ENCODE data around the gene TSHR.

The TSHR gene

DNA sequence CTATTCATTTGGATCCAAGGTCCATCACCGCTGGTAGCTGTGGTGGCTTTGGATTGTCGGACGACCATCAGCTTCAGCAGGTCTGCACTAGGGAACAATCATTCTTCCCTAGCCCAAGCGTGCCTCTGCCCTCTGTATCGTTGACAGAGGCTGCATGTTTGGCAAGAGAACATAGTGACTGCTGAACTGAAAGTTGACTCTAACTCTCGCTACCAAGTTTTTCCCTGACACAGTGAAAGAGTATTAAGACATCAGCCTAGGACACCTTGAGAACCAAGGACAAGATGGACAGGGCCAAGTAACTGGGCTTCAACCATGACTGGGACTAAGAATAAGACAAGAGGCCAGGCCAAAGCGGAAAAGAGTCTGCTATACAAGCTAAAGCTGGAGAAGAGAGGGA is 26.3 kb downstream of the TSHR start:
- TF ChIP-seq ZFP30 (CRISPR knock-in tag; IDR thresholded peaks at IDR 0.05) (no peak), ZFP3 (CRISPR knock-in tag; IDR thresholded peaks at IDR 0.05) (no peak), SNAI2 (CRISPR knock-in tag; IDR thresholded peaks at IDR 0.05) (no peak), ISL1 (CRISPR knock-in tag; IDR thresholded peaks at IDR 0.05) (no peak), ZNF8 (CRISPR knock-in tag; IDR thresholded peaks at IDR 0.05) (no peak), ZC3H10 (CRISPR knock-in tag; IDR thresholded peaks at IDR 0.05) (no peak), OSR1 (CRISPR knock-in tag; IDR thresholded peaks at IDR 0.05) (no peak), RARB (CRISPR knock-in tag; IDR thresholded peaks at IDR 0.05) (no peak)
- TF ChIP-seq, protein P1, sequence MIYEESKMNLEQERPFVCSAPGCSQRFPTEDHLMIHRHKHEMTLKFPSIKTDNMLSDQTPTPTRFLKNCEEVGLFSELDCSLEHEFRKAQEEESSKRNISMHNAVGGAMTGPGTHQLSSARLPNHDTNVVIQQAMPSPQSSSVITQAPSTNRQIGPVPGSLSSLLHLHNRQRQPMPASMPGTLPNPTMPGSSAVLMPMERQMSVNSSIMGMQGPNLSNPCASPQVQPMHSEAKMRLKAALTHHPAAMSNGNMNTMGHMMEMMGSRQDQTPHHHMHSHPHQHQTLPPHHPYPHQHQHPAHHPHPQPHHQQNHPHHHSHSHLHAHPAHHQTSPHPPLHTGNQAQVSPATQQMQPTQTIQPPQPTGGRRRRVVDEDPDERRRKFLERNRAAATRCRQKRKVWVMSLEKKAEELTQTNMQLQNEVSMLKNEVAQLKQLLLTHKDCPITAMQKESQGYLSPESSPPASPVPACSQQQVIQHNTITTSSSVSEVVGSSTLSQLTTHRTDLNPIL (CRISPR knock-in tag; IDR thresholded peaks at IDR 0.05; ENCODE audit: low read depth), result no peak
- no peak for ATAC-seq

DNA sequence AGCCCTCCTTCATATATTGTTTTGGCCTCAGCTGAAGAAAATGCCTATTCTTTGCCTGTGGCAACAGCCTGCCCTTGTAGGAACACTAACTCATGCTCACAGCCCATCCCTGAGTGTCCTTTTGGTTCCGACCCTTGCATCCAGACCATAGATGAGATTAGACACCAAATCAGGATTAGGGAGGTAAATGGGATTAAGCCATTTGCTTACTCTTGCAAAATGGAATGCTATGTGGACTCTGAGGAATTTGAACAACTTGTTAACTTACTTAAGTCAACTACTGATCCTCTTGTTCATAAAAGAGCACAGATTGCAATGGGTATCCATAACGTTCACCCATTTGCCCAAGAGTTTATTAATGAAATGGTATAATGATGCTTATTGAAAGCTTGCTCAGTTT is 27.3 kb downstream of the TSHR start:
- ATAC-seq, result no peak
- TF ChIP-seq ZNF565 (CRISPR knock-in tag; conservative IDR thresholded peaks at IDR 0.05; ENCODE audit: low read depth) (no peak), ZNF8 (CRISPR knock-in tag; IDR thresholded peaks at IDR 0.05) (no peak), ESRRG (CRISPR knock-in tag; IDR thresholded peaks at IDR 0.05) (no peak), OSR1 (CRISPR knock-in tag; IDR thresholded peaks at IDR 0.05) (no peak), ZNF70 (CRISPR knock-in tag; IDR thresholded peaks at IDR 0.05) (no peak), ZC3H10 (CRISPR knock-in tag; IDR thresholded peaks at IDR 0.05) (no peak), CSDC2 (CRISPR knock-in tag; IDR thresholded peaks at IDR 0.05) (no peak), ZFP30 (CRISPR knock-in tag; IDR thresholded peaks at IDR 0.05) (no peak)
- TF ChIP-seq, protein P2, sequence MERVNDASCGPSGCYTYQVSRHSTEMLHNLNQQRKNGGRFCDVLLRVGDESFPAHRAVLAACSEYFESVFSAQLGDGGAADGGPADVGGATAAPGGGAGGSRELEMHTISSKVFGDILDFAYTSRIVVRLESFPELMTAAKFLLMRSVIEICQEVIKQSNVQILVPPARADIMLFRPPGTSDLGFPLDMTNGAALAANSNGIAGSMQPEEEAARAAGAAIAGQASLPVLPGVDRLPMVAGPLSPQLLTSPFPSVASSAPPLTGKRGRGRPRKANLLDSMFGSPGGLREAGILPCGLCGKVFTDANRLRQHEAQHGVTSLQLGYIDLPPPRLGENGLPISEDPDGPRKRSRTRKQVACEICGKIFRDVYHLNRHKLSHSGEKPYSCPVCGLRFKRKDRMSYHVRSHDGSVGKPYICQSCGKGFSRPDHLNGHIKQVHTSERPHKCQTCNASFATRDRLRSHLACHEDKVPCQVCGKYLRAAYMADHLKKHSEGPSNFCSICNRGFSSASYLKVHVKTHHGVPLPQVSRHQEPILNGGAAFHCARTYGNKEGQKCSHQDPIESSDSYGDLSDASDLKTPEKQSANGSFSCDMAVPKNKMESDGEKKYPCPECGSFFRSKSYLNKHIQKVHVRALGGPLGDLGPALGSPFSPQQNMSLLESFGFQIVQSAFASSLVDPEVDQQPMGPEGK (CRISPR knock-in tag; IDR thresholded peaks at IDR 0.05; ENCODE audit: borderline replicate concordance), result no peak

DNA sequence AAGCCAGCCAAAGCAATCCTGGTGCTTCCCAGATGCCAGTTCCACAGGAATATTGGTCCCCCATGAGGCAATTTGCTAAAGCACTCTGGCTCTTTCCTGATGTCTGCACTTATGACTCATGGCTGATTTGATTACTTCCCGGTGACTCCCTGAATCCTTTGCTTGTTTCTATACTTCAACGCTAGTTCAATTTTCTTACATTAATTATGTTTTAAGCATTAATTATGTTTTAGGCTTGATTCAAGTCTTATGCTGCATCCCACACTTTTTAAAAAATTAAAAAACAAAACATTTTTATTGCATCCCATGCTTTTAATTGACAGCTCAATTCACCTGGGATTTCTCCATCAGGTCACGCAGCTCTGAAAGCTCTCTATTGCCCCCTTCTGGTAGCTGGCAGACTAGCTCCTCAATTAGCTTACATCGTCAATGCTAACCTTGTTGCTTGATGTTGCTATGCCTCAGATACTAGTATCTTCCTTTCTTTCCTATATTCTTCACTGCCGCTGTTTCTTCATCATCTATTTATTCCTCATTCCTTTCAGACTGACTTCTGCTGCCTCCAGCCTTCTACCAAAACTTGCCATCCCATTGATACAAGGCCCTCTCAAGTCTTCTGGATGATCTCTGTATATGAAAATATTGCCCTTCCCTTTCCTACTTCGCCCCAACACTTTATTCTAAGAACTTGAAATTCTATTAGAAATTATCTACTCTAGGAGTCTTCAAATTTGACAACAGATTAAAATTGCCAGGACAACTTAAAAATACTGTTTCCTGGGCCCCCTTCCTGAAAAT is 32.0 kb downstream of the TSHR start:
- TF ChIP-seq SNAI2 (CRISPR knock-in tag; IDR thresholded peaks at IDR 0.05), result 0 out of 2 replicates have a peak, but pooled peaks have one; percentile 34
- TF ChIP-seq ISL1 (CRISPR knock-in tag; IDR thresholded peaks at IDR 0.05), result peak; percentile 63
- no peak for TF ChIP-seq ZNF565 (CRISPR knock-in tag; conservative IDR thresholded peaks at IDR 0.05; ENCODE audit: low read depth)
- peak; percentile 93 for ATAC-seq

DNA sequence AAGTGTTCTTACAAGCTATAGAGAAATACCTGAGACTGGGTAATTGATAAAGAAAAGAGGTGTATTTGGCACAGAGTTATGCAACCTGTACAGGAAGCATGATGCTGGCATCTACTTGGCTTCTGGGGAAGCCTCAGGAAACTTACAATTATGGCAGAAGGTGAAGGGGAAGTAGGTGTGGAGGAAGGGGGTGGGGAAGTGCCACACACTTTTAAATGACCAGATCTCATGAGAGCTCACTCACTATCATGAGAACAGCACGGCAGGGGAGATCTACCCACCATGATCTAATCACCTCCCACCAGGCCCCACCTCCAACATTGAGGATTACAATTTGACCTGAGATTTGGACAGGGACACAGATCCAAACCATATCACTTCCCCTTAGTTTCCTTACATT is 32.8 kb downstream of the TSHR start:
- ATAC-seq, result no peak
- TF ChIP-seq ZC3H10 (CRISPR knock-in tag; IDR thresholded peaks at IDR 0.05) (no peak), RARB (CRISPR knock-in tag; IDR thresholded peaks at IDR 0.05) (no peak)

DNA sequence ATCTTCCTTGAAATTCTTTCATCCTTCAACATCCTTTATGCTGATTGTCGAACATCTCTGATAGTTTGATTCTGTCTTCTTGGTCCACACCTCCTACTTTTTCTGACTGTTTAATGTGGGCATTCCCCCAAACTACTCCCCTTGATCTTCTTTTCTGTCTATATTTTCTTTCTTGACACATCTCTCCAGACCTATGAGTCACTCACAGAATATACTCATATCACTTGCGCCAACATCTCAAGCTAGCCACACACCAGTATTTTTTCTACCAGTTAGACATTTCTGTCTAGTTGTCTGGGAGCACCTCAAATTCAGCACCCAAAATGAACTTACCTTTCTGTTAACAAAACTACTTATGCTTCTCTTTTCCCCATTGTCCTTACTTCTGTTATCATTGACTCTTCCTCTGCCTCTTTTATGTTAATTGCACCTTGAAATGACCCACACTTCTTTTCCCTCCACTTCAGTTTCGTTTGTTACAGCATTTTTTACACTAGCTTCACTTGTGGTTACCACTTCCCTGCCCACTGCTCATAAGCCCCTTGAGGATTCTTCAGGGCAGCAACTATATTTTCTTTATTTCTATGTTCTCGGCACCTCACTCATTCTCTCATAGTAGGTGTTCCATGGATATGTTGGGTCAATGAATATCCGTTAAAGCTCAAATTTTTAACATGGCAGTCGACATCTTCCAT is 33.5 kb downstream of the TSHR start:
- ATAC-seq, result no peak
- no peak for TF ChIP-seq CSDC2 (CRISPR knock-in tag; IDR thresholded peaks at IDR 0.05)

DNA sequence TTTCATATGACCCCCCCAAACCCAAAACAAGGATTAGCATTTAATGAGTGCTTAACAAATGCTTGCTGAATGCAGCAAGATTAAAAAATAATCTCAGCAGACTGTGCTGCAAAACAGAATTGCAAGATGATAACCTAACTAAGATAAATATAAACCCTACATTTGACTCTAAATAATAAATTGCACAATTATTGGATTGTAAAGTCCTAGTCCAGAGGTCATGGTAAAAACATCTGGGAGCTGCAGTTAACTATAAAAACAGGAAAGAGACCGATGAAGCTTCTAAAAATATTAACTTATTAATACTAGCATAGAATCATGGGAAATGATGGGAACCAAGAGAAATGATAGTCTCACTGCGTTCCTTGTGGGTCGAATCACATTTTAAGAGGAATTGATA is 37.2 kb downstream of the TSHR start:
- no peak for TF ChIP-seq ZNF8 (CRISPR knock-in tag; IDR thresholded peaks at IDR 0.05)
- no peak for TF ChIP-seq ARNTL (CRISPR knock-in tag; IDR thresholded peaks at IDR 0.05; ENCODE audit: borderline replicate concordance, low read depth)
- no peak for TF ChIP-seq ZFP3 (CRISPR knock-in tag; IDR thresholded peaks at IDR 0.05)
- TF ChIP-seq ZFP30 (CRISPR knock-in tag; IDR thresholded peaks at IDR 0.05), result no peak
- TF ChIP-seq ZNF70 (CRISPR knock-in tag; IDR thresholded peaks at IDR 0.05), result no peak
- TF ChIP-seq TCF4 (CRISPR knock-in tag; IDR thresholded peaks at IDR 0.05; ENCODE audit: borderline replicate concordance), result no peak
- TF ChIP-seq RARB (CRISPR knock-in tag; IDR thresholded peaks at IDR 0.05), result no peak
- no peak for TF ChIP-seq ISL1 (CRISPR knock-in tag; IDR thresholded peaks at IDR 0.05)
- TF ChIP-seq, protein P3, sequence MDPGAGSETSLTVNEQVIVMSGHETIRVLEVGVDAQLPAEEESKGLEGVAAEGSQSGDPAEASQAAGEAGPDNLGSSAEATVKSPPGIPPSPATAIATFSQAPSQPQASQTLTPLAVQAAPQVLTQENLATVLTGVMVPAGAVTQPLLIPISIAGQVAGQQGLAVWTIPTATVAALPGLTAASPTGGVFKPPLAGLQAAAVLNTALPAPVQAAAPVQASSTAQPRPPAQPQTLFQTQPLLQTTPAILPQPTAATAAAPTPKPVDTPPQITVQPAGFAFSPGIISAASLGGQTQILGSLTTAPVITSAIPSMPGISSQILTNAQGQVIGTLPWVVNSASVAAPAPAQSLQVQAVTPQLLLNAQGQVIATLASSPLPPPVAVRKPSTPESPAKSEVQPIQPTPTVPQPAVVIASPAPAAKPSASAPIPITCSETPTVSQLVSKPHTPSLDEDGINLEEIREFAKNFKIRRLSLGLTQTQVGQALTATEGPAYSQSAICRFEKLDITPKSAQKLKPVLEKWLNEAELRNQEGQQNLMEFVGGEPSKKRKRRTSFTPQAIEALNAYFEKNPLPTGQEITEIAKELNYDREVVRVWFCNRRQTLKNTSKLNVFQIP (CRISPR knock-in tag; IDR thresholded peaks at IDR 0.05; ENCODE audit: borderline replicate concordance, low read depth), result no peak
- no peak for TF ChIP-seq TOX (CRISPR knock-in tag; IDR thresholded peaks at IDR 0.05; ENCODE audit: borderline replicate concordance)
- no peak for TF ChIP-seq ZC3H10 (CRISPR knock-in tag; IDR thresholded peaks at IDR 0.05)
- TF ChIP-seq, protein P1 (CRISPR knock-in tag; IDR thresholded peaks at IDR 0.05; ENCODE audit: low read depth), result no peak
- no peak for TF ChIP-seq SNAI2 (CRISPR knock-in tag; IDR thresholded peaks at IDR 0.05)
- no peak for TF ChIP-seq BACH2 (CRISPR knock-in tag; IDR thresholded peaks at IDR 0.05; ENCODE audit: borderline replicate concordance)
- TF ChIP-seq, protein P2 (CRISPR knock-in tag; IDR thresholded peaks at IDR 0.05; ENCODE audit: borderline replicate concordance), result no peak
- TF ChIP-seq GLIS3 (CRISPR knock-in tag; IDR thresholded peaks at IDR 0.05), result no peak
- TF ChIP-seq PPARA (CRISPR knock-in tag; IDR thresholded peaks at IDR 0.05; ENCODE audit: borderline replicate concordance), result no peak
- TF ChIP-seq OSR1 (CRISPR knock-in tag; IDR thresholded peaks at IDR 0.05), result no peak
- no peak for TF ChIP-seq CSDC2 (CRISPR knock-in tag; IDR thresholded peaks at IDR 0.05)
- ATAC-seq, result no peak

All from SK-N-SH treated with all-trans-retinoic acid at 6 μM for 48 hours (cell line).